ENCODE measurements around the gene FGF14.

FGF14 gene

DNA sequence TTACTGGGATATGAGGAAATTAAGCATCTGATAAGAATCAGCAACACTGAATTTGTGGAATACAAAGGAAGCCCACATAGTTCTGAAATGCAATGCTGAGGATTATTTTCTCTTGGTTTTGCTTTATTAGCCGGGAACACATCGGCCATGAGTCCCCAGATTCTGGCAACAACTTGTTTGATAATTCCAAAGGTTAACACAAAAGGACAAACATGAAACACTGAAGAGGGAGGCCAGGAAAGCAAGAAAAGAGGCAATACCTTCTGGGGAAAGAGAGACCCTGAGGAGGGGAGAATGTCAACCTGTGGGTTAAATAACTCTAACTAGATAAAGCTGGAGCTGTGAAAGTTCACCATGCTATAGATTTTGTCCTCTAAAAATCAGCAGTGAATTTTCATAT lies 663.5 kb downstream of the FGF14 start:
- no peak for DNase-seq (ENCODE audit: low read depth)
- TF ChIP-seq, protein P1, sequence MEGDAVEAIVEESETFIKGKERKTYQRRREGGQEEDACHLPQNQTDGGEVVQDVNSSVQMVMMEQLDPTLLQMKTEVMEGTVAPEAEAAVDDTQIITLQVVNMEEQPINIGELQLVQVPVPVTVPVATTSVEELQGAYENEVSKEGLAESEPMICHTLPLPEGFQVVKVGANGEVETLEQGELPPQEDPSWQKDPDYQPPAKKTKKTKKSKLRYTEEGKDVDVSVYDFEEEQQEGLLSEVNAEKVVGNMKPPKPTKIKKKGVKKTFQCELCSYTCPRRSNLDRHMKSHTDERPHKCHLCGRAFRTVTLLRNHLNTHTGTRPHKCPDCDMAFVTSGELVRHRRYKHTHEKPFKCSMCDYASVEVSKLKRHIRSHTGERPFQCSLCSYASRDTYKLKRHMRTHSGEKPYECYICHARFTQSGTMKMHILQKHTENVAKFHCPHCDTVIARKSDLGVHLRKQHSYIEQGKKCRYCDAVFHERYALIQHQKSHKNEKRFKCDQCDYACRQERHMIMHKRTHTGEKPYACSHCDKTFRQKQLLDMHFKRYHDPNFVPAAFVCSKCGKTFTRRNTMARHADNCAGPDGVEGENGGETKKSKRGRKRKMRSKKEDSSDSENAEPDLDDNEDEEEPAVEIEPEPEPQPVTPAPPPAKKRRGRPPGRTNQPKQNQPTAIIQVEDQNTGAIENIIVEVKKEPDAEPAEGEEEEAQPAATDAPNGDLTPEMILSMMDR (IDR thresholded peaks at IDR 0.05; ENCODE audit: low read depth, low read length, missing control alignments) = no peak
- no peak overlapping the region for H3K4me3 ChIP-seq (ENCODE audit: low read depth, low read length)
- in situ Hi-C loops (cut with HindIII; ENCODE audit: low sequenced_read_pairs) = loop anchor here (10.0 kb wide), 1 partner anchor 224 kb away; no protein-coding TSS in a partner anchor

DNA sequence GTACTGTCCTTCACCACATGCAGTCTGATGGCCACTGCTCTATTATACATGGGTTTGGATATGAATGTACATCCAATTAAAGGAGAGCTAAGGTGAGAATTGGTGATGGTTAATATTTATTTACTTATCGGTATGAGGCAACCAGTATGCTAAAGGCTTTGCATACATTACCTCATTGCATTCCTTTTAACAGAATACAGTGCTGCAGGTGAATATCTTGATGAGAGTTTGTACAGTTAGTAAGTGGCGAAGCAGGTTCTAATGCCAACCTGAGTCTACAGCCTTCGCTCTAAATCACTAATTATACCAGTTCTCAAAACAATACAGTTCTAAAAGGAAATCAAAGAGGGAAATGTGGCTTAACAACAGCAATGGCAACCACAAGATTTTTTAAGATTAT lies 665.3 kb downstream of the FGF14 start:
- H3K4me3 ChIP-seq (ENCODE audit: low read depth, low read length) = no peak overlapping the region
- in situ Hi-C loops (cut with HindIII; ENCODE audit: low sequenced_read_pairs) = loop anchor here (10.0 kb wide), 1 partner anchor 222 kb away; no protein-coding TSS in a partner anchor
- DNase-seq (ENCODE audit: low read depth) = no peak
- TF ChIP-seq, protein P1 (IDR thresholded peaks at IDR 0.05; ENCODE audit: low read depth, low read length, missing control alignments) = no peak

DNA sequence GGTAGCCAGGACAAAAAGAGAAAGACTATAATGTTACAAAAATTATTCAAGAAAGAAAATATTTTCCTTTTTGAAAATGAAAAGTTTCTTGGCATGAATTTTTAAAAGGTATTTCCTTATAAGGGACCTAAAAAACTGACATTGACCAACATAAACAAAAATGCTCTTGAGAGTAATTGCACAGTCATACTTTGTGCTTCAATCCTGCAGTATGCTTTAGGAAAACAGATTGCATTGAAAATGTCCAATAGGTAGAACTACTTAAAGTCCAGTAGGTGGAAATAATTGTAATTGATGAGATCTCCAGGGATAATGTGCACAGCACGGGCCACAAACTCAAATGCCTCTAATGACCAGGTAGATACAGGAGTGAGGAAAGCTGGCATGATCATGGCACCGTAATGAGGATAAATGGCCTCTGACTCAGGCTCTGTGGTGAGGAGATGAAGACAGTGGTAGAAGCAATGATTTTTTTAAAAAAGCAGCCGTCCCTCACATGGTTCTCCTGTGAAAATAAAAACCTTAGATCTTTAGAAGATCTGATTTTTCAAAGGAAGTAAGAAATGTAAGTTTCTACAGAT lies 671.3 kb downstream of the FGF14 start:
- DNase-seq (ENCODE audit: low read depth) = no peak
- in situ Hi-C loops (cut with HindIII; ENCODE audit: low sequenced_read_pairs) = loop anchor here (10.0 kb wide), 1 partner anchor 216 kb away; no protein-coding TSS in a partner anchor
- H3K4me3 ChIP-seq (ENCODE audit: low read depth, low read length) = no peak overlapping the region
- TF ChIP-seq, protein P1 (IDR thresholded peaks at IDR 0.05; ENCODE audit: low read depth, low read length, missing control alignments) = no peak

DNA sequence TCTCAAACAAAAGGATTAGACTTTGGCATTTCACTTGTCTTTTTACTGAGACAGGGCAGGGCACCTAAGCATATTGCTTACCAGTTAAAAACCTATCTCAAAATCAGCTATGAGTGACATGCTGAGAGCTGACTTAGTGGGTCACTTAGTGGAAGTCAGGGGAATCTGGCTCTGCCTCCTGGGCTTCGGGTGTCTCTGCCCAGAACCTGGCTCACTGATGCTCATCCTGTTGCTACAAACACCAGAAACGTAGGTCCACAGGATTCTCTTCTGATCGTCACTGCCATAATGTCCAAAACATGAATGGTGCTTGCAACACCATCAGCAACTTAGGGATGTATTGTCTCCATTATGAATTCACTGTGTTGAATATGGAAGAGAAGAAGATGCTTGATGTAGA lies 673.2 kb downstream of the FGF14 start:
- TF ChIP-seq, protein P1 (IDR thresholded peaks at IDR 0.05; ENCODE audit: low read depth, low read length, missing control alignments) = no peak
- no peak for DNase-seq (ENCODE audit: low read depth)
- H3K4me3 ChIP-seq (ENCODE audit: low read depth, low read length) = no peak overlapping the region
- in situ Hi-C loops (cut with HindIII; ENCODE audit: low sequenced_read_pairs) = no loop called here

DNA sequence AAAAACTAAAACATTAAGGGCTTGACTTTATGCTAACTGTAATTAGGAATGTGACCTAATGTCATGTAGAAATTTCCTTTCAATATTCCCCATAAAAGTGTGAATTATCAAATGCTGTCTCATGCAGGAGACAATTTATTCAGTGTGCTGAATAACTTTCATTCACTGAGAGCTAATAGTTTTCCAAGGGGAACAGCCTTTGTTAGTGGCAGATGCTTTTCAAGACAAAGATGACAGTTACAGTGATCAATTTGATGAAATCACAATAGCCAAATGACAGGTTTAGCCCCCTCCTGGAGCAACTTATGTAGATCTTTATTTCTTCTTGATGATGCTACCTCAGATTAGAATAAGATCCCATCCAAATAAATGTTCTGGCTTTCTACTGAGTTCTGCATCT lies 673.8 kb downstream of the FGF14 start:
- TF ChIP-seq, protein P1 (IDR thresholded peaks at IDR 0.05; ENCODE audit: low read depth, low read length, missing control alignments) = no peak
- H3K4me3 ChIP-seq (ENCODE audit: low read depth, low read length) = no peak overlapping the region
- no peak for DNase-seq (ENCODE audit: low read depth)

DNA sequence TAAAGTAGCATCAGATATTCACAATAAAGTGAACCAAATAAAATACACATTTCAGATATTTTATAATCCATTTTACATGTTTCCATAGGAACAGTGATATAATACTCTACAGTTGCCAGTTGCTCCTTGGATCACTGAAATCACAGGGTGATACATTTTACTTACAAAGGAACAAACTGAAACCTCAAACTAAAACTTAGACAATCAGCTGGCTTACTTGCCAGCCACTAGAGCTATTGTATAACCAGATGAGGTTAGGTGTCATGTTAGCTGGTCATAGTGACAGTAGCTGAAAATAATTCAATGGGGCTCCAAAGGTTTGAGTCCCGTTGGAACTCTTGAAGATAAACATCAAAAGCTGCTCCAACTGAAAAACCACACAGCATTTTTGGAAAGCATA lies 674.7 kb downstream of the FGF14 start:
- in situ Hi-C loops (cut with HindIII; ENCODE audit: low sequenced_read_pairs) = no loop called here
- no peak overlapping the region for H3K4me3 ChIP-seq (ENCODE audit: low read depth, low read length)
- TF ChIP-seq, protein P1 (IDR thresholded peaks at IDR 0.05; ENCODE audit: low read depth, low read length, missing control alignments) = no peak
- no peak for DNase-seq (ENCODE audit: low read depth)

More for the DNA sequence above, 673.8 kb downstream of the FGF14 start:
- in situ Hi-C loops (cut with HindIII; ENCODE audit: low sequenced_read_pairs) = no loop called here

Measured in astrocyte of the cerebellum (primary cell).